IMR-90 (cell line): Measurements from ENCODE around the gene CDH2. TPM values are rescaled to one million over a fixed set of nuclear protein-coding genes. Genes with fewer than 3 reads are reported as not detected.

Experiments
- ATAC-seq: fragments of 200-7000 bp; cut with Tn5 transposase; 2 replicates; pipeline ENCODE4 v1.9.1; 2020; ENCODE audit warnings: low read depth, mild to moderate bottlenecking, moderate library complexity
- BruUV-seq: library from RNA; stranded (reverse); fragments of 400-500 nt; replicated peaks from 2 replicates; lab custom pipeline; 2021; lab: Mats Ljungman, UMichigan
- CTCF ChIA-PET: fragments of 300-600 bp; formaldehyde crosslinking; extraction: SDS; loops from one replicate; lab custom pipeline; 2021; ENCODE audit warnings: antibody characterized with exemption; lab: Yijun Ruan, JAX
- POLR2A ChIA-PET: fragments of 300-600 bp; sonication (Branson Sonifier 250); formaldehyde crosslinking; loops from one replicate; lab custom pipeline; 2022; ENCODE audit warnings: antibody characterized with exemption; ENCODE audit not compliant: unreplicated experiment; lab: Charles Lee
- DNase-seq: peaks from one replicate; pipeline ENCODE4 v3.0.0; 2013
- H2AFZ ChIP-seq: replicated peaks from 2 replicates; pipeline ENCODE3; 2013; ENCODE audit warnings: low read length, mild to moderate bottlenecking; ENCODE audit not compliant: poor library complexity
- H2AK5ac ChIP-seq: 2 replicates; pipeline ENCODE4 v1.6.1; 2013; ENCODE audit warnings: low read depth, low read length, inconsistent platforms
- H2AK9ac ChIP-seq: replicated peaks from 2 replicates; pipeline ENCODE3; 2013; ENCODE audit warnings: mild to moderate bottlenecking, low read depth, low read length, moderate library complexity; ENCODE audit not compliant: poor library complexity
- H2BK120ac ChIP-seq: 2 replicates; pipeline ENCODE4 v1.6.1; 2013; ENCODE audit warnings: low read depth, low read length, inconsistent platforms
- H2BK15ac ChIP-seq: 3 replicates; pipeline ENCODE4 v1.6.1; 2013; ENCODE audit warnings: low read depth, low read length, inconsistent platforms
- H2BK20ac ChIP-seq: 2 replicates; pipeline ENCODE4 v1.6.1; 2013; ENCODE audit warnings: low read depth, mild to moderate bottlenecking, inconsistent platforms, low read length, moderate library complexity
- H2BK5ac ChIP-seq: 2 replicates; pipeline ENCODE4 v1.6.1; 2013; ENCODE audit warnings: mild to moderate bottlenecking, low read depth, low read length, inconsistent platforms; ENCODE audit not compliant: poor library complexity, severe bottlenecking
- H3K14ac ChIP-seq: replicated peaks from 2 replicates; pipeline ENCODE4 v1.6.1; 2013; ENCODE audit warnings: low read depth, low read length, inconsistent platforms
- H3K18ac ChIP-seq: 2 replicates; pipeline ENCODE4 v1.6.1; 2013; ENCODE audit warnings: low read depth, low read length, control low read depth
- H3K23ac ChIP-seq: 2 replicates; pipeline ENCODE4 v1.6.1; 2013; ENCODE audit warnings: low read depth, low read length, inconsistent platforms
- H3K27ac ChIP-seq: 2 replicates; pipeline ENCODE4 v1.5.1; 2013; ENCODE audit warnings: mild to moderate bottlenecking, control low read depth, low read length; ENCODE audit not compliant: insufficient read depth
- H3K27me3 ChIP-seq: 2 replicates; pipeline ENCODE4 v1.6.1; 2013; ENCODE audit warnings: low read length; ENCODE audit not compliant: control insufficient read depth, insufficient read depth
- H3K36me3 ChIP-seq: 2 replicates; pipeline ENCODE4 v1.6.1; 2013; ENCODE audit warnings: low read length, mixed read lengths; ENCODE audit not compliant: control insufficient read depth, insufficient read depth
- H3K4ac ChIP-seq: 2 replicates; pipeline ENCODE4 v1.6.1; 2013; ENCODE audit warnings: low read depth, low read length, inconsistent platforms
- H3K4me1 ChIP-seq: 2 replicates; pipeline ENCODE4 v1.6.1; 2013; ENCODE audit warnings: low read length, mixed read lengths; ENCODE audit not compliant: control insufficient read depth, insufficient read depth
- H3K4me2 ChIP-seq: 2 replicates; pipeline ENCODE4 v1.6.1; 2013; ENCODE audit warnings: low read depth, mild to moderate bottlenecking, control low read depth, low read length, moderate library complexity
- H3K4me3 ChIP-seq: 2 replicates; pipeline ENCODE4 v1.5.1; 2013; ENCODE audit warnings: low read depth, mild to moderate bottlenecking, control low read depth, low read length, moderate library complexity; ENCODE audit not compliant: insufficient read depth
- H3K56ac ChIP-seq: 2 replicates; pipeline ENCODE4 v1.6.1; 2013; ENCODE audit warnings: low read length, inconsistent platforms; ENCODE audit not compliant: insufficient read depth; ENCODE audit errors: extremely low read depth
- H3K79me1 ChIP-seq, 2 experiments: 2 replicates each; pipeline ENCODE4 v1.6.1; 2013; ENCODE audit warnings: low read length in 2 of 2, inconsistent platforms in 1 of 2, low read depth in 1 of 2
- H3K9ac ChIP-seq: 2 replicates; pipeline ENCODE4 v1.6.1; 2013; ENCODE audit warnings: low read depth, low read length, control low read depth
- H3K9me1 ChIP-seq: 2 replicates; pipeline ENCODE4 v1.6.1; 2013; ENCODE audit warnings: low read length, inconsistent platforms; ENCODE audit not compliant: insufficient read depth
- H3K9me3 ChIP-seq: 2 replicates; pipeline ENCODE4 v1.6.1; 2013; ENCODE audit warnings: low read length; ENCODE audit not compliant: control insufficient read depth, insufficient read depth
- H4K20me1 ChIP-seq: 2 replicates; pipeline ENCODE4 v1.6.1; 2013; ENCODE audit warnings: low read length, inconsistent platforms; ENCODE audit not compliant: insufficient read depth
- H4K5ac ChIP-seq: 2 replicates; pipeline ENCODE4 v1.6.1; 2013; ENCODE audit warnings: mild to moderate bottlenecking, low read depth, low read length, control low read depth
- H4K8ac ChIP-seq, 2 experiments: 2 replicates each; pipeline ENCODE4 v1.6.1; 2013; ENCODE audit warnings: low read depth in 2 of 2, low read length in 2 of 2, control low read depth in 1 of 2, inconsistent platforms in 1 of 2
- H4K91ac ChIP-seq: 2 replicates; pipeline ENCODE4 v1.6.1; 2013; ENCODE audit warnings: low read depth, low read length, inconsistent platforms; ENCODE audit not compliant: insufficient read depth
- BHLHE40 ChIP-seq: fragments of 150-350 bp; IDR thresholded peaks from 2 replicates; pipeline ENCODE4 v1.6.1; 2016; ENCODE audit warnings: mild to moderate bottlenecking, low read depth, low read length
- CEBPB ChIP-seq: IDR thresholded peaks from 2 replicates; pipeline ENCODE4 v1.6.1; 2012; ENCODE audit warnings: low read depth, low read length, improper control_type of control experiment
- CHD1 ChIP-seq: IDR thresholded peaks from 2 replicates; pipeline ENCODE4 v1.6.1; 2012; ENCODE audit warnings: low read depth, low read length, improper control_type of control experiment
- CTCF ChIP-seq: conservative IDR thresholded peaks from 2 replicates; pipeline ENCODE4 v1.5.1; 2012; ENCODE audit warnings: mild to moderate bottlenecking, low read depth, low read length, improper control_type of control experiment
- ELK1 ChIP-seq: fragments of 150-350 bp; IDR thresholded peaks from 2 replicates; pipeline ENCODE4 v1.6.1; 2016; ENCODE audit warnings: low read depth, mild to moderate bottlenecking, low read length, moderate library complexity, borderline replicate concordance
- FOS ChIP-seq: fragments of 150-350 bp; IDR thresholded peaks from 2 replicates; pipeline ENCODE4 v1.6.1; 2016; ENCODE audit warnings: low read depth, low read length
- MAFK ChIP-seq: IDR thresholded peaks from 2 replicates; pipeline ENCODE4 v1.6.1; 2012; ENCODE audit warnings: low read depth, low read length, improper control_type of control experiment
- MAZ ChIP-seq: IDR thresholded peaks from 2 replicates; pipeline ENCODE4 v1.6.1; 2012; ENCODE audit warnings: low read depth, mild to moderate bottlenecking, low read length, improper control_type of control experiment, moderate library complexity, borderline replicate concordance
- MXI1 ChIP-seq: IDR thresholded peaks from 2 replicates; pipeline ENCODE4 v1.6.1; 2012; ENCODE audit warnings: low read depth, mild to moderate bottlenecking, low read length, moderate library complexity, borderline replicate concordance
- NFE2L2 ChIP-seq: fragments of 150-350 bp; IDR thresholded peaks from 2 replicates; pipeline ENCODE4 v1.6.1; 2016; ENCODE audit warnings: low read depth, mild to moderate bottlenecking, low read length
- POLR2A ChIP-seq: IDR thresholded peaks from 2 replicates; pipeline ENCODE4 v1.6.1; 2012; ENCODE audit warnings: mild to moderate bottlenecking, low read depth, low read length
- RAD21 ChIP-seq: IDR thresholded peaks from 2 replicates; pipeline ENCODE4 v1.6.1; 2012; ENCODE audit warnings: low read length, improper control_type of control experiment
- RCOR1 ChIP-seq: IDR thresholded peaks from 2 replicates; pipeline ENCODE4 v1.6.1; 2012; ENCODE audit warnings: mild to moderate bottlenecking, low read length, improper control_type of control experiment; ENCODE audit not compliant: insufficient replicate concordance
- RFX5 ChIP-seq: IDR thresholded peaks from 2 replicates; pipeline ENCODE4 v1.8.0; 2012; ENCODE audit warnings: low read depth, mild to moderate bottlenecking, low read length, moderate library complexity
- SMC3 ChIP-seq: fragments of 150-350 bp; IDR thresholded peaks from 2 replicates; pipeline ENCODE4 v1.6.1; 2016; ENCODE audit warnings: low read depth, mild to moderate bottlenecking, antibody characterized with exemption, low read length, moderate library complexity
- USF2 ChIP-seq: fragments of 150-350 bp; IDR thresholded peaks from 2 replicates; pipeline ENCODE4 v1.6.1; 2017; ENCODE audit warnings: mild to moderate bottlenecking, antibody characterized with exemption, low read length, low read depth
- WGBS, 2 experiments: methylation state at CpG; one replicate each; pipeline versions ENCODE4 v1.1.5 to v1.1.7; 2013; ENCODE audit warnings: missing lambda C conversion rate in 2 of 2; ENCODE audit not compliant: insufficient read length in 1 of 2; ENCODE audit errors: extremely low coverage in 2 of 2; 5-methylcytosine and 5-hydroxymethylcytosine counted together
- dilution Hi-C: fragments of 300-500 bp; cut with HindIII; formaldehyde crosslinking; loops from one replicate; pipeline ENCODE4 v1.14.3; 2018; ENCODE audit warnings: low sequenced_read_pairs; ENCODE audit not compliant: unreplicated experiment
- in situ Hi-C: fragments of 300-500 bp; cut with MboI; formaldehyde crosslinking; loops from 3 replicates; pipeline ENCODE4 v1.14.3; 2019; ENCODE audit warnings: low sequenced_read_pairs, inconsistent platforms, mixed read lengths
- intact Hi-C: fragments of 100-400 bp; cut with micrococcal nuclease; formaldehyde crosslinking; loops from 2 replicates; pipeline ENCODE4 v1.10.0; 2022
- polyA plus RNA-seq, 3 experiments: library from polyadenylated mRNA; depleted of rRNA; stranded (reverse); fragments of >200 nt; gene quantifications; 2 replicates each; pipeline ENCODE4 v1.2.3, GENCODE V29; 2012; ENCODE audit warnings: low replicate concordance in 1 of 3
- total RNA-seq: library from RNA; depleted of rRNA; stranded (reverse); fragments of >200 nt; gene quantifications from 2 replicates; pipeline ENCODE4 v1.2.3, GENCODE V29; 2012

Gene CDH2
- total and polyA plus RNA-seq, 2 of the 4 experiments (the other 2 are of a cell fraction) = 55.6 to 111 TPM

DNA sequence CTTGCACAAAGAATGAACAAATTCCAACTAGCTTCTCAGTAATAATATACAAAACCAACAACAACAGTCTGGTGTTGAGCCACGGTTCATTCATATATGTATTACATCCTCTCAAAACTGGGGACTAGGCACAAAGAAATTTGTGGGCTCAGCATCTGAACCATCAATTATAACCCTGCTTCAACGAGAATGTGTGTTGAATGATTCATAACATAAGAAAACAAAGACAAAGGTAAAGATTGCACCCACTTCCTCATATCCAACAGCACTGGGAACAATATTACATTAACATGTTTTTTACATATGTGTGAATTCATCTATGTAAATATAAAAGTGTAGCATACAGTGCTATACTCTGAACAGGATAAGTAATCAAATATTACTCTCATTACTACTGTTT, 144.8 kb downstream of the CDH2 start:
- dilution Hi-C loops = no loop called here

More for the DNA sequence above, 144.8 kb downstream of the CDH2 start:
- in situ Hi-C loops (no loop called here), intact Hi-C loops (no loop called here)
- no CpG with 5 or more reads among the region's 2 CpGs for WGBS, 2 experiments
- TF ChIP-seq RCOR1 = no peak
- no peak for TF ChIP-seq MXI1
- no peak for TF ChIP-seq CEBPB
- no peak for TF ChIP-seq BHLHE40
- TF ChIP-seq RFX5 = no peak
- no peak for TF ChIP-seq CTCF
- TF ChIP-seq RAD21 = no peak
- no peak for TF ChIP-seq FOS
- no peak for TF ChIP-seq USF2
- no peak for TF ChIP-seq NFE2L2
- no peak for TF ChIP-seq MAZ
- TF ChIP-seq CHD1 = no peak
- TF ChIP-seq ELK1 = no peak
- TF ChIP-seq MAFK = no peak
- no peak for TF ChIP-seq POLR2A
- TF ChIP-seq SMC3 = no peak
- Histone ChIP-seq H3K9ac (no peak overlapping the region), H2BK120ac (no peak overlapping the region), H3K9me3 (no peaks in the 10 kb centered on the region), H3K4me3 (no peak overlapping the region), H3K36me3 (no peaks in the 10 kb centered on the region), H3K14ac (no peak overlapping the region), H2AK9ac (no peak overlapping the region), H3K9me1 (no peaks in the 10 kb centered on the region), H2AK5ac (no peak overlapping the region), H3K4me1 (0 out of 2 replicates have a peak, but pooled peaks cover 2% of the 10 kb centered on the region), H3K4me2 (no peak overlapping the region), H2BK20ac (no peak overlapping the region), H4K91ac (no peak overlapping the region), H2BK5ac (no peak overlapping the region), H2BK15ac (no peak overlapping the region), H3K27ac (no peak overlapping the region), H3K56ac (no peak overlapping the region), H4K20me1 (no peaks in the 10 kb centered on the region), H3K23ac (no peak overlapping the region), H2AFZ (no peak overlapping the region), H3K18ac (no peak overlapping the region), H3K27me3 (no peaks in the 10 kb centered on the region), H4K8ac (no peak overlapping the region), H4K5ac (no peak overlapping the region), H3K79me1 (peaks cover 6 to 19% of the 10 kb centered on the region in 2 experiments; a peak in 3 of 4 replicates), H3K4ac (no peak overlapping the region)
- POLR2A ChIA-PET = interaction anchor here (0.7 kb wide), 1 partner anchor 12 kb away, joined by 3 read pairs; no protein-coding TSS in a partner anchor
- no peak for DNase-seq
- CTCF ChIA-PET = no interaction called here
- BruUV-seq = no TSS peak
- no peak for ATAC-seq
